Thyroid gland (tissue), 4 donors: Measurements from ENCODE around the gene PPP2R2D. TPM values are rescaled to one million over a fixed set of nuclear protein-coding genes. Genes with fewer than 3 reads are reported as not detected.

ENCODE experiments used
- DNase-seq, 2 donors: peaks; one replicate each; pipeline ENCODE4 v3.0.0-alpha.2; 2019
- H3K27ac ChIP-seq, 3 donors: fragments of 200-600 bp; sonication (generic); 1 replicate in 2 of 3; 2 replicates in 1 of 3; pipeline ENCODE4 v1.5.1; 2016 to 2019; ENCODE audit warnings: mild to moderate bottlenecking in 1 of 3, moderate library complexity in 1 of 3
- H3K27me3 ChIP-seq: fragments of 200-600 bp; sonication (generic); one replicate; pipeline ENCODE4 v1.5.1; 2019
- H3K36me3 ChIP-seq, 2 donors: fragments of 200-600 bp; sonication (generic); one replicate each; pipeline ENCODE4 v1.5.1; 2016 to 2019
- H3K4me1 ChIP-seq, 2 donors: fragments of 200-600 bp; sonication (generic); one replicate each; pipeline ENCODE4 v1.5.1; 2017 to 2019
- H3K4me3 ChIP-seq, 3 donors: fragments of 200-600 bp; sonication (generic); replicated peaks in 1 of 3; 1 replicate in 2 of 3; 2 replicates in 1 of 3; pipeline ENCODE4 v1.5.1; 2016; ENCODE audit warnings: mild to moderate bottlenecking in 1 of 3
- H3K9me3 ChIP-seq: fragments of 200-600 bp; sonication (generic); one replicate; pipeline ENCODE4 v1.5.1; 2017
- CTCF ChIP-seq, 6 experiments: fragments of 200-600 bp in 3 of 6; fragments of 450-650 bp in 3 of 6; sonication (generic) in 3 of 6; IDR thresholded peaks; one replicate each; pipeline ENCODE4 v1.5.1; 2016 to 2019; ENCODE audit warnings: antibody characterized with exemption in 6 of 6, mild to moderate bottlenecking in 2 of 6, inconsistent platforms in 1 of 6, moderate library complexity in 1 of 6
- POLR2A ChIP-seq, 2 donors: fragments of 450-650 bp; IDR thresholded peaks; one replicate each; pipeline ENCODE4 v1.6.1; 2017; ENCODE audit warnings: antibody characterized with exemption in 2 of 2, mild to moderate bottlenecking in 2 of 2, moderate library complexity in 1 of 2
- WGBS, 2 donors: methylation state at CpG; one replicate each; pipeline ENCODE4 v1.1.5; 2017; 5-methylcytosine and 5-hydroxymethylcytosine counted together
- intact Hi-C: fragments of 100-400 bp; cut with DNase I; formaldehyde crosslinking; loops from one replicate; pipeline ENCODE4 v1.15.1; 2023
- total RNA-seq, 4 donors: library from RNA; depleted of rRNA; stranded (reverse); fragments of >200 nt; gene quantifications; one replicate each; pipeline ENCODE4 v1.2.3, GENCODE V29; 2016

The PPP2R2D gene
- total RNA-seq, 4 donors from 2014 or later: 32.3 to 38.7 (median 33.9) TPM

- H3K27me3 ChIP-seq: no peaks in the 10 kb centered on the region
- no peaks in the 10 kb centered on the region for H3K9me3 ChIP-seq
- no peak for TF ChIP-seq POLR2A (IDR thresholded peaks at IDR 0.05)
- no peak for TF ChIP-seq CTCF (IDR thresholded peaks at IDR 0.05)
- DNase-seq: no peak
- H3K4me3 ChIP-seq: no peak overlapping the region
- intact Hi-C loops: no loop called here
- H3K36me3 ChIP-seq: no peaks in the 10 kb centered on the region
- H3K27ac ChIP-seq: no peak overlapping the region
- H3K4me1 ChIP-seq: no peaks in the 10 kb centered on the region
- WGBS, 2 donors: 63 to 92% methylated on average over 4 of the region's 4 CpGs
Observed at GRCh38 chr10:131862548-131862947, 38.3 kb upstream of the PPP2R2D start.

- intact Hi-C loops: no loop called here
Observed at GRCh38 chr10:131865223-131865917, 35.4 kb upstream of the PPP2R2D start.

GRCh38 chr10:131866673-131867072, 34.1 kb upstream of the PPP2R2D start:
- intact Hi-C loops: no loop called here
- Histone ChIP-seq H3K36me3 (no peaks in the 10 kb centered on the region), H3K27ac (no peak overlapping the region), H3K27me3 (no peaks in the 10 kb centered on the region), H3K4me3 (no peak overlapping the region), H3K4me1 (no peaks in the 10 kb centered on the region), H3K9me3 (no peaks in the 10 kb centered on the region)
- DNase-seq: no peak
- WGBS, 2 donors: 80 to 89% methylated on average over 10 of the region's 10 CpGs
- TF ChIP-seq POLR2A (IDR thresholded peaks at IDR 0.05): no peak
- no peak for TF ChIP-seq CTCF (IDR thresholded peaks at IDR 0.05)

More at GRCh38 chr10:131865223-131865917, 35.4 kb upstream of the PPP2R2D start:
- Histone ChIP-seq H3K9me3 (no peaks in the 10 kb centered on the region), H3K36me3 (no peaks in the 10 kb centered on the region), H3K27me3 (no peaks in the 10 kb centered on the region), H3K4me1 (no peaks in the 10 kb centered on the region), H3K4me3 (no peak overlapping the region), H3K27ac (no peak overlapping the region)
- WGBS, 2 donors: 77 to 81% methylated on average over 14 of the region's 14 CpGs
- TF ChIP-seq POLR2A (IDR thresholded peaks at IDR 0.05) (no peak), CTCF (IDR thresholded peaks at IDR 0.05) (no peak)
- DNase-seq: no peak

GRCh38 chr10:131868436-131868835, 32.4 kb upstream of the PPP2R2D start:
- intact Hi-C loops: no loop called here
- Histone ChIP-seq H3K27ac (no peak overlapping the region), H3K9me3 (no peaks in the 10 kb centered on the region), H3K4me3 (no peak overlapping the region), H3K36me3 (no peaks in the 10 kb centered on the region), H3K27me3 (no peaks in the 10 kb centered on the region), H3K4me1 (no peaks in the 10 kb centered on the region)
- DNase-seq: no peak
- WGBS, 2 donors: 86 to 89% methylated on average over 10 of the region's 10 CpGs
- TF ChIP-seq CTCF (IDR thresholded peaks at IDR 0.05): no peak
- no peak for TF ChIP-seq POLR2A (IDR thresholded peaks at IDR 0.05)

- no peak for DNase-seq
- Histone ChIP-seq H3K4me1 (no peaks in the 10 kb centered on the region), H3K9me3 (no peaks in the 10 kb centered on the region), H3K27me3 (no peaks in the 10 kb centered on the region), H3K36me3 (no peaks in the 10 kb centered on the region), H3K4me3 (no peak overlapping the region), H3K27ac (no peak overlapping the region)
- WGBS, 2 donors: 94 to 97% methylated on average over 8 of the region's 8 CpGs
- no peak for TF ChIP-seq CTCF (IDR thresholded peaks at IDR 0.05)
- TF ChIP-seq POLR2A (IDR thresholded peaks at IDR 0.05): no peak
- intact Hi-C loops: no loop called here
Observed at GRCh38 chr10:131869344-131869743, 31.5 kb upstream of the PPP2R2D start.
